Lower leg skin (tissue), 4 donors: ENCODE measurements around the gene HSPA4L. TPM values are rescaled to one million over a fixed set of nuclear protein-coding genes. Genes with fewer than 3 reads are reported as not detected.

Experiments
- DNase-seq, 2 donors: peaks; one replicate each; pipeline ENCODE4 v3.0.0-alpha.2; 2019; ENCODE audit warnings: low spot score in 2 of 2
- H3K4me3 ChIP-seq: fragments of 200-600 bp; sonication (generic); 2 replicates; pipeline ENCODE4 v1.5.1; 2017; ENCODE audit warnings: mild to moderate bottlenecking, low read depth; ENCODE audit not compliant: poor library complexity, severe bottlenecking
- POLR2A ChIP-seq, 2 donors: fragments of 450-650 bp; IDR thresholded peaks; one replicate each; pipeline ENCODE4 v1.6.1; 2016 to 2017; ENCODE audit warnings: antibody characterized with exemption in 2 of 2, mild to moderate bottlenecking in 1 of 2, moderate library complexity in 1 of 2
- WGBS, 2 donors: methylation state at CpG; one replicate each; pipeline ENCODE4 v1.1.5; 2018; 5-methylcytosine and 5-hydroxymethylcytosine counted together
- intact Hi-C: fragments of 100-400 bp; cut with DNase I; formaldehyde crosslinking; loops from one replicate; pipeline ENCODE4 v1.15.0; 2023; ENCODE audit warnings: low total_unique reads
- total RNA-seq, 4 donors: library from RNA; depleted of rRNA; stranded (reverse); fragments of >200 nt; gene quantifications; one replicate each; pipeline ENCODE4 v1.1.0, GENCODE V29; 2016
- TF ChIP-seq, protein P1 (sequence below), 3 donors: fragments of 450-650 bp; IDR thresholded peaks; one replicate each; pipeline ENCODE4 v1.5.1; 2016; ENCODE audit warnings: antibody characterized with exemption in 3 of 3, mild to moderate bottlenecking in 3 of 3, moderate library complexity in 2 of 3

Gene HSPA4L
- total RNA-seq, 4 donors from 2014 or later, result 15.8 to 25.1 (median 22.5) TPM

GRCh38 chr4:127747883-127748282 lies 34.2 kb upstream of the HSPA4L start:
- no peak for DNase-seq
- 82 to 90% methylated on average over 4 of the region's 4 CpGs for WGBS, 2 donors
- TF ChIP-seq POLR2A (IDR thresholded peaks at IDR 0.05), result no peak
- TF ChIP-seq, protein P1, sequence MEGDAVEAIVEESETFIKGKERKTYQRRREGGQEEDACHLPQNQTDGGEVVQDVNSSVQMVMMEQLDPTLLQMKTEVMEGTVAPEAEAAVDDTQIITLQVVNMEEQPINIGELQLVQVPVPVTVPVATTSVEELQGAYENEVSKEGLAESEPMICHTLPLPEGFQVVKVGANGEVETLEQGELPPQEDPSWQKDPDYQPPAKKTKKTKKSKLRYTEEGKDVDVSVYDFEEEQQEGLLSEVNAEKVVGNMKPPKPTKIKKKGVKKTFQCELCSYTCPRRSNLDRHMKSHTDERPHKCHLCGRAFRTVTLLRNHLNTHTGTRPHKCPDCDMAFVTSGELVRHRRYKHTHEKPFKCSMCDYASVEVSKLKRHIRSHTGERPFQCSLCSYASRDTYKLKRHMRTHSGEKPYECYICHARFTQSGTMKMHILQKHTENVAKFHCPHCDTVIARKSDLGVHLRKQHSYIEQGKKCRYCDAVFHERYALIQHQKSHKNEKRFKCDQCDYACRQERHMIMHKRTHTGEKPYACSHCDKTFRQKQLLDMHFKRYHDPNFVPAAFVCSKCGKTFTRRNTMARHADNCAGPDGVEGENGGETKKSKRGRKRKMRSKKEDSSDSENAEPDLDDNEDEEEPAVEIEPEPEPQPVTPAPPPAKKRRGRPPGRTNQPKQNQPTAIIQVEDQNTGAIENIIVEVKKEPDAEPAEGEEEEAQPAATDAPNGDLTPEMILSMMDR (IDR thresholded peaks at IDR 0.05), result no peak
- H3K4me3 ChIP-seq, result no peak overlapping the region
- intact Hi-C loops, result no loop called here

- intact Hi-C loops, result no loop called here
- WGBS, 2 donors, result 89 to 92% methylated on average over 2 of the region's 2 CpGs
- DNase-seq, result no peak
- no peak overlapping the region for H3K4me3 ChIP-seq
- TF ChIP-seq POLR2A (IDR thresholded peaks at IDR 0.05), result no peak
- TF ChIP-seq, protein P1 (IDR thresholded peaks at IDR 0.05), result no peak
These were observed 33.2 kb upstream of the HSPA4L start for GRCh38 chr4:127748957-127749356.

- DNase-seq, result no peak
- H3K4me3 ChIP-seq, result no peak overlapping the region
- intact Hi-C loops, result no loop called here
- 80 to 90% methylated on average over 2 of the region's 2 CpGs for WGBS, 2 donors
- TF ChIP-seq POLR2A (IDR thresholded peaks at IDR 0.05), result no peak
- TF ChIP-seq, protein P1 (IDR thresholded peaks at IDR 0.05), result no peak
These were observed 25.2 kb upstream of the HSPA4L start for GRCh38 chr4:127756906-127757305.

GRCh38 chr4:127759228-127759820 lies 22.8 kb upstream of the HSPA4L start:
- H3K4me3 ChIP-seq, result no peak overlapping the region
- no peak for TF ChIP-seq POLR2A (IDR thresholded peaks at IDR 0.05)
- TF ChIP-seq, protein P1 (IDR thresholded peaks at IDR 0.05), result no peak
- intact Hi-C loops, result no loop called here
- WGBS, 2 donors, result 81 to 89% methylated on average over 2 of the region's 2 CpGs
- no peak for DNase-seq

DNA sequence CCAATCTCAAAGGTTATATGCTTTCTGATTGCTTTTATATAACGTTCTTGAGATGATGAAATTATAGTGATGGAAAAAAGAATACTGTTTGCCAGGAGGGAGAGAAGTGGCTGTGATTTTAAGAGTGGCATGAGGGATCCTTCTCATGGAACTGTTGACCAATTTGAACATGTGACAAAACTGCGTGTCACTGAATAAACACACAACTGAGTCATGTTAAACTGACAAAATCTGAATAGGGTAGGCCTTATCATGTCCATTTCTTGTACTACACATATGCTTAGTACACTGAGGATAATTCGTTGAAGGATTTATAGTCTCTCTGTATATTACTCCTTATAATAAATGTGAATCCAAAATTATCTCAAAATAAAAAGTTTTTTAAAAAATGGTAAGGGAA lies 22.2 kb upstream of the HSPA4L start:
- intact Hi-C loops, result no loop called here
- WGBS, 2 donors, result 77 to 83% methylated on average over 3 of the region's 3 CpGs
- no peak for TF ChIP-seq POLR2A (IDR thresholded peaks at IDR 0.05)
- TF ChIP-seq, protein P1 (IDR thresholded peaks at IDR 0.05), result no peak
- H3K4me3 ChIP-seq, result no peak overlapping the region
- no peak for DNase-seq
